Fibroblast of lung (primary cell): ENCODE results near the gene DHRS7. TPM values are rescaled to one million over a fixed set of nuclear protein-coding genes. Genes with fewer than 3 reads are reported as not detected.

Source experiments
- DNase-seq, 2 donors: peaks; one replicate each; pipeline versions ENCODE4 v3.0.0 to v3.0.0-alpha.2; 2010; ENCODE audit warnings: low read depth in 2 of 2
- H2AFZ ChIP-seq: 2 replicates; pipeline ENCODE4 v1.5.1; 2012; ENCODE audit warnings: low read length, control low read depth, inconsistent platforms
- H3K27ac ChIP-seq: 2 replicates; pipeline ENCODE4 v1.5.1; 2011; ENCODE audit warnings: low read length, control low read depth; ENCODE audit not compliant: insufficient read depth
- H3K27me3 ChIP-seq: 2 replicates; pipeline ENCODE4 v1.5.1; 2011; ENCODE audit warnings: mild to moderate bottlenecking, low read length; ENCODE audit not compliant: control insufficient read depth, insufficient read depth
- H3K36me3 ChIP-seq: 2 replicates; pipeline ENCODE4 v1.5.1; 2011; ENCODE audit warnings: low read length; ENCODE audit not compliant: control insufficient read depth, insufficient read depth
- H3K4me1 ChIP-seq: 2 replicates; pipeline ENCODE4 v1.5.1; 2011; ENCODE audit warnings: low read length; ENCODE audit not compliant: control insufficient read depth, insufficient read depth; ENCODE audit errors: extremely low read depth
- H3K4me2 ChIP-seq: 2 replicates; pipeline ENCODE4 v1.5.1; 2011; ENCODE audit warnings: low read length, control low read depth; ENCODE audit not compliant: insufficient read depth; ENCODE audit errors: extremely low read depth
- H3K4me3 ChIP-seq, 4 experiments: fragments of 200-600 bp in 1 of 4; sonication (generic) in 1 of 4; replicated peaks in 1 of 4; 2 replicates each; pipeline ENCODE4 v1.5.1; 2011 to 2016; ENCODE audit warnings: low read length in 4 of 4, low read depth in 3 of 4, mild to moderate bottlenecking in 3 of 4, control low read depth in 2 of 4, inconsistent platforms in 1 of 4, mixed read lengths in 1 of 4; ENCODE audit not compliant: insufficient read depth in 1 of 4; ENCODE audit errors: control extremely low read depth in 1 of 4
- H3K79me2 ChIP-seq: 2 replicates; pipeline ENCODE4 v1.5.1; 2012; ENCODE audit warnings: mild to moderate bottlenecking, low read length, inconsistent platforms; ENCODE audit not compliant: control insufficient read depth, insufficient read depth
- H3K9ac ChIP-seq: 2 replicates; pipeline ENCODE4 v1.5.1; 2011; ENCODE audit warnings: mild to moderate bottlenecking, low read length, control low read depth; ENCODE audit not compliant: insufficient read depth
- H3K9me3 ChIP-seq: 2 replicates; pipeline ENCODE4 v1.5.1; 2012; ENCODE audit warnings: low read depth, low read length; ENCODE audit not compliant: control insufficient read depth, insufficient read depth
- H4K20me1 ChIP-seq: 2 replicates; pipeline ENCODE4 v1.5.1; 2011; ENCODE audit warnings: low read length; ENCODE audit not compliant: control insufficient read depth, insufficient read depth; ENCODE audit errors: extremely low read depth
- EZH2 ChIP-seq: IDR thresholded peaks from 2 replicates; pipeline ENCODE4 v1.5.1; 2012; ENCODE audit warnings: low read length, control low read depth, mild to moderate bottlenecking; ENCODE audit errors: missing control alignments
- polyA plus RNA-seq, 2 donors: library from polyadenylated mRNA; depleted of rRNA in 1 of 2; stranded (reverse) in 1 of 2; unstranded in 1 of 2; fragments of >200 nt; gene quantifications; 2 replicates each; pipeline ENCODE4 v1.2.1, GENCODE V29; 2011 to 2012; ENCODE audit warnings: missing spikeins in 1 of 2
- total RNA-seq: library from RNA; depleted of rRNA; stranded (reverse); fragments of >200 nt; gene quantifications from 2 replicates; pipeline ENCODE4 v1.2.1, GENCODE V29; 2014
- TF ChIP-seq, protein P1 (sequence below), 2 donors: IDR thresholded peaks in 1 of 2; conservative IDR thresholded peaks in 1 of 2; 1 replicate in 1 of 2; 2 replicates in 1 of 2; pipeline ENCODE4 v1.5.1; 2011 to 2012; ENCODE audit warnings: low read length in 2 of 2, control low read depth in 1 of 2, inconsistent platforms in 1 of 2, low read depth in 1 of 2, mild to moderate bottlenecking in 1 of 2

The DHRS7 gene
- total and polyA plus RNA-seq, 2 donors (not counting 1 experiment from before 2014, with no cell fraction given) = 61.0 to 170 TPM

- Histone ChIP-seq H3K79me2 (no peaks in the 10 kb centered on the region), H3K27ac (no peak overlapping the region), H3K27me3 (peaks cover 5% of the 10 kb centered on the region), H3K9ac (no peak overlapping the region), H3K4me3 (no peak overlapping the region), H3K4me2 (no peak overlapping the region), H3K36me3 (no peaks in the 10 kb centered on the region), H3K9me3 (no peaks in the 10 kb centered on the region), H4K20me1 (no peaks in the 10 kb centered on the region), H3K4me1 (no peaks in the 10 kb centered on the region), H2AFZ (no peak overlapping the region)
- no peak for DNase-seq
- no peak for TF ChIP-seq EZH2
- TF ChIP-seq, protein P1, sequence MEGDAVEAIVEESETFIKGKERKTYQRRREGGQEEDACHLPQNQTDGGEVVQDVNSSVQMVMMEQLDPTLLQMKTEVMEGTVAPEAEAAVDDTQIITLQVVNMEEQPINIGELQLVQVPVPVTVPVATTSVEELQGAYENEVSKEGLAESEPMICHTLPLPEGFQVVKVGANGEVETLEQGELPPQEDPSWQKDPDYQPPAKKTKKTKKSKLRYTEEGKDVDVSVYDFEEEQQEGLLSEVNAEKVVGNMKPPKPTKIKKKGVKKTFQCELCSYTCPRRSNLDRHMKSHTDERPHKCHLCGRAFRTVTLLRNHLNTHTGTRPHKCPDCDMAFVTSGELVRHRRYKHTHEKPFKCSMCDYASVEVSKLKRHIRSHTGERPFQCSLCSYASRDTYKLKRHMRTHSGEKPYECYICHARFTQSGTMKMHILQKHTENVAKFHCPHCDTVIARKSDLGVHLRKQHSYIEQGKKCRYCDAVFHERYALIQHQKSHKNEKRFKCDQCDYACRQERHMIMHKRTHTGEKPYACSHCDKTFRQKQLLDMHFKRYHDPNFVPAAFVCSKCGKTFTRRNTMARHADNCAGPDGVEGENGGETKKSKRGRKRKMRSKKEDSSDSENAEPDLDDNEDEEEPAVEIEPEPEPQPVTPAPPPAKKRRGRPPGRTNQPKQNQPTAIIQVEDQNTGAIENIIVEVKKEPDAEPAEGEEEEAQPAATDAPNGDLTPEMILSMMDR (conservative IDR thresholded peaks at IDR 0.05 in 1 of 2, IDR thresholded peaks at IDR 0.05 in 1 of 2; ENCODE audit: low read depth in 1 of 2, low read length in 2 of 2) = no peak
Observed at GRCh38 chr14:60204843-60205774, 39.9 kb upstream of the DHRS7 start.

GRCh38 chr14:60204104-60204842, 39.1 kb upstream of the DHRS7 start:
- no peak overlapping the region for H2AFZ ChIP-seq
- no peaks in the 10 kb centered on the region for H3K79me2 ChIP-seq
- no peak overlapping the region for H3K4me3 ChIP-seq
- H3K4me2 ChIP-seq = no peak overlapping the region
- no peak overlapping the region for H3K9ac ChIP-seq
- H3K27me3 ChIP-seq = peaks cover 5% of the 10 kb centered on the region
- H3K27ac ChIP-seq = no peak overlapping the region
- H3K4me1 ChIP-seq = no peaks in the 10 kb centered on the region
- no peaks in the 10 kb centered on the region for H4K20me1 ChIP-seq
- no peak for TF ChIP-seq EZH2
- TF ChIP-seq, protein P1 (conservative IDR thresholded peaks at IDR 0.05 in 1 of 2, IDR thresholded peaks at IDR 0.05 in 1 of 2; ENCODE audit: low read depth in 1 of 2, low read length in 2 of 2) = no peak
- DNase-seq = no peak
- no peaks in the 10 kb centered on the region for H3K9me3 ChIP-seq
- no peaks in the 10 kb centered on the region for H3K36me3 ChIP-seq

DNA sequence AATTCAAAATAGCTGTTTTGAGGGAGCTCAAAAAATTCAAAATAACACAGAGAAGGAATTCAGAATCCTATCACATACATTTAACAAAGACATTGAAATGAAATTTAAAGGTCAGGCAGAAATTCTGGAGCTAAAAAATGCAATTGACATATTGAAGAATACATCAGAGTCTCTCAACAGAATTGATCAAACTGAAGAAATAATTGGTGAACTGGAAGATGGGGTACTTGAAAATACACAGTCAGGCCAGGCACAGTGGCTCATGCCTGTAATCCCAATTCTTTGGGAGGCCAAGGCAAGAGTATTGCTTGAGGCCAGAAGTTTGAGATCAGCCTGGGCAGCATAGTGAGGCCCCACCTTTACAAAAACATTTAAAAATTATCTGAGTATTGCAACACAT, 34.1 kb upstream of the DHRS7 start:
- Histone ChIP-seq H3K4me3 (no peak overlapping the region), H3K4me2 (no peak overlapping the region), H3K79me2 (no peaks in the 10 kb centered on the region), H2AFZ (no peak overlapping the region), H3K9me3 (no peaks in the 10 kb centered on the region), H3K4me1 (no peaks in the 10 kb centered on the region), H4K20me1 (no peaks in the 10 kb centered on the region), H3K27ac (no peak overlapping the region), H3K36me3 (no peaks in the 10 kb centered on the region), H3K9ac (no peak overlapping the region), H3K27me3 (no peaks in the 10 kb centered on the region)
- no peak for DNase-seq
- TF ChIP-seq, protein P1 (conservative IDR thresholded peaks at IDR 0.05 in 1 of 2, IDR thresholded peaks at IDR 0.05 in 1 of 2; ENCODE audit: low read depth in 1 of 2, low read length in 2 of 2) = no peak
- no peak for TF ChIP-seq EZH2
